Motor neuron (in vitro differentiated cells): Measurements from ENCODE around the gene DLK1. TPM values are rescaled to one million over a fixed set of nuclear protein-coding genes. Genes with fewer than 3 reads are reported as not detected.

Experiments used
- ATAC-seq, 8 experiments: fragments of 200-7000 bp; cut with Tn5 transposase; replicated peaks in 6 of 8; 2 replicates each; pipeline ENCODE4 v1.8.0; 2021; ENCODE audit warnings: mild to moderate bottlenecking in 8 of 8, moderate library complexity in 8 of 8
- H3K27ac ChIP-seq, 2 donors: fragments of 250-450 bp; sonication (Bioruptor Pico); 2 replicates each; pipeline ENCODE4 v1.9.0; 2021; ENCODE audit warnings: antibody characterized with exemption in 2 of 2, mild to moderate bottlenecking in 2 of 2, moderate library complexity in 1 of 2
- H3K4me1 ChIP-seq, 2 donors: fragments of 250-450 bp; sonication (Bioruptor Pico); replicated peaks in 1 of 2; 2 replicates each; pipeline ENCODE4 v1.6.1; 2021; ENCODE audit warnings: antibody characterized with exemption in 2 of 2, mild to moderate bottlenecking in 2 of 2, moderate library complexity in 1 of 2
- H3K4me3 ChIP-seq, 5 donors: fragments of 250-450 bp; sonication (Bioruptor Pico); 2 replicates each; pipeline ENCODE4 v1.9.0; 2021; ENCODE audit warnings: antibody characterized with exemption in 5 of 5, mild to moderate bottlenecking in 5 of 5, moderate library complexity in 4 of 5
- WGBS, 10 experiments: fragments of 450-650 bp; shearing (Covaris generic); methylation state at CpG; one replicate each; pipeline ENCODE4 v1.0.0; 2022; 5-methylcytosine and 5-hydroxymethylcytosine counted together
- in situ Hi-C, 9 experiments: fragments of 400-800 bp; cut with MboI; loops; one replicate each; pipeline ENCODE4 v1.15.0; 2021; ENCODE audit warnings: low sequenced_read_pairs in 9 of 9, low pct_unique_long_range_greater_than_20kb in 2 of 9; ENCODE audit not compliant: unreplicated experiment in 9 of 9
- total RNA-seq, 8 experiments: library from RNA; unstranded; fragments of 300-600 nt; gene quantifications; 2 replicates each; pipeline versions ENCODE4 v1.2.3 to v1.2.4, GENCODE V29; 2022

DLK1 gene
- total RNA-seq, 8 experiments from 2014 or later, result 1.9 to 66.0 (median 8.5) TPM

DNA sequence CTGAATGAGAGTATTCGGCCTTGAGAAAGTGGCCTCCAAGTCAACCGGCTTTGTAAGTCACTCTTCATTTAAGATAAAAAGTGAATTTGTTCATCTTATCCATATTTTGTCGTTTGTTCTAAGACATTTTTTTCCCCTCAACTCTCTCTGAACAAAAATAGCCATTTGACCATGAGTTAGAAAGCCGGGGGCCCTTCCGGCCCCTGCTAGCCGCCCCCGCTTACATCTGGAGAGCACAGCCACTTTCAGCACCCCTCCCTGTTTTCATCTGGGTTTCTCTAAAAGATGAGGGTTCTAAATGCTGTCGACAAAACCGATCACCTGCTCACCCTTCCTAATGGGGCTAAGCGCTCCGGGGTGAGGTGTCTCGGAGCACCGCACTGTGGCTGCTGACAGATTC lies 30.7 kb upstream of the DLK1 start:
- H3K27ac ChIP-seq, result no peak overlapping the region
- H3K4me1 ChIP-seq, result peaks cover 34 to 41% of the 10 kb centered on the region in 2 donors
- no peak for ATAC-seq
- H3K4me3 ChIP-seq, result no peak overlapping the region
- in situ Hi-C loops, result no loop called here
- 65 to 94% (median 81%) methylated on average over 2 to 10 of the region's 13 CpGs; no CpG with 5 or more reads in 1 of the 10 experiments for WGBS, 10 experiments

DNA sequence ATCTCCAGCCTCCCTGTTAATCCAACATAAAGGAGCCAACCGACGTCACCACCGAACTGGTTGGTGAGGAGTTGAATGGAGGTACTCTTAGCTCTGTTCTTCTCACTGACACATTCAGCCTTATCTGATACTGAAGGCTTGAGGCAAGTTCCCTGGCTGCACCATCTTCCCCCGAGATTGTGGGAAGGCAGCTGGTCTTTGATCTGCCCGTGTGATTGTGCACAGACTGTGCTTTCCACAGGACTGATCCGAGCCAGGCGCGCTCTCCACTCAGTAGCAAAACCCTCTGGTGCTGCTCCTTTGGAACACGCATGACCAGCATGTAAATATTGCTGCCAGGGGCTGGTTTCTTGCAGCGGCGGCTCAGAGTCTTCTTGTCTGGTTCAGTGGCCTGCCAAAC lies 30.1 kb upstream of the DLK1 start:
- Histone ChIP-seq H3K27ac (no peak overlapping the region), H3K4me3 (no peak overlapping the region), H3K4me1 (peaks cover 29 to 37% of the 10 kb centered on the region in 2 donors)
- peak in 2 of 8 experiments; percentile 20 to 48 for ATAC-seq
- in situ Hi-C loops, result no loop called here
- 46 to 100% (median 100%) methylated on average over 1 to 3 of the region's 11 CpGs; no CpG with 5 or more reads in 5 of the 10 experiments for WGBS, 10 experiments

DNA sequence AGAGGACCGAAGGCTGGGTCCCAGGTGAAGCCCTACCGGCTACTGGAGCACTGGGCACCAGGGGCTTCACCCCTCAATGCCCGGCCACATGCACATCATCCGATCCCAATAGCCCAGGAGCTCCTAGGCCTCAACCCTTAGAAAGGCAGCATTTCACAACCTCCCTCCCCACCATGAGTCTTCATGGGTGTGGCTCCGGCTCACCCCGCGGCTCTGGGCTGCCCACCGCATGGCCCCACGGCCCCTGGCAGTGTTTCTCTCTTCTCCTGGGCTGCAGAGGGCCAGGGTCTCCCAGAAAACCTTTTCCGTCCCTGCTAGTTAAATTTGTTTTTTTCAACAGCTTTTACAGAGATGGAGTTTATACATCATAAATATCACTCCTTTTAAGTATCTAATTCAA lies 28.6 kb upstream of the DLK1 start:
- peak in 2 of 8 experiments; percentile 12 to 54 for ATAC-seq
- 70 to 100% (median 88%) methylated on average over 1 to 4 of the region's 10 CpGs; no CpG with 5 or more reads in 5 of the 10 experiments for WGBS, 10 experiments
- in situ Hi-C loops, result no loop called here
- Histone ChIP-seq H3K27ac (no peak overlapping the region), H3K4me3 (no peak overlapping the region), H3K4me1 (peaks cover 15 to 22% of the 10 kb centered on the region in 2 donors)

- 72 to 100% (median 79%) methylated on average over 1 to 11 of the region's 16 CpGs; no CpG with 5 or more reads in 3 of the 10 experiments for WGBS, 10 experiments
- Histone ChIP-seq H3K4me3 (no peak overlapping the region), H3K27ac (no peak overlapping the region), H3K4me1 (peaks cover 8 to 17% of the 10 kb centered on the region in 2 donors)
- ATAC-seq, result no peak
- in situ Hi-C loops, result no loop called here
Observed at GRCh38 chr14:100698666-100699448, 27.8 kb upstream of the DLK1 start.

GRCh38 chr14:100701314-100701713 lies 25.4 kb upstream of the DLK1 start:
- WGBS, 10 experiments, result 20 to 91% (median 55%) methylated on average over 1 to 4 of the region's 6 CpGs; no CpG with 5 or more reads in 4 of the 10 experiments
- Histone ChIP-seq H3K4me3 (no peak overlapping the region), H3K4me1 (no peaks in the 10 kb centered on the region), H3K27ac (no peak overlapping the region)
- in situ Hi-C loops, result no loop called here
- ATAC-seq, result no peak

DNA sequence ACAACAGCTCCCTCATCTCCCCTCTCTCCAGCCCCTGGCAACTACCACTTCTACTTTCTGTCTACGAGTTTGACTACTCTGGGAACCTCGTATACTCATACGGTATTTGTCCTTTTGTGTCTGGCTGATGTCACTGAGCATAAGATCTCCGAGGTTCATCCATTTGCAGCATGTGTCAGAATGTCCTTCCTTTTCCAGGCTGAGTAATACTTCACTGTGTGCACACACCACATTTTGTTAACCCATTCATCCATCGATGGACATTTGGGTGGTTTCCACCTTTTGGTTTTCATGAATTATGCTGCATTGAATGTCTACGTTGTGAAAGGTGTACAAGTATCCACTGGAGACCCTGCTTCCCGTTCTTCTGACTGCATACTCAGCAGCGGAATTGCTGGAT lies 24.1 kb upstream of the DLK1 start:
- no peak for ATAC-seq
- no peaks in the 10 kb centered on the region for H3K4me1 ChIP-seq
- no peak overlapping the region for H3K4me3 ChIP-seq
- H3K27ac ChIP-seq, result no peak overlapping the region
- WGBS, 10 experiments, result 58 to 100% (median 86%) methylated on average over 1 to 8 of the region's 8 CpGs
- in situ Hi-C loops, result no loop called here

- no peak for ATAC-seq
Observed at GRCh38 chr14:100703386-100704220, 23.1 kb upstream of the DLK1 start.

GRCh38 chr14:100706200-100706599 lies 20.5 kb upstream of the DLK1 start:
- Histone ChIP-seq H3K4me1 (peaks cover 22 to 27% of the 10 kb centered on the region in 2 donors), H3K4me3 (no peak overlapping the region), H3K27ac (no peak overlapping the region)
- no peak for ATAC-seq
- 40 to 89% (median 71%) methylated on average over 1 to 7 of the region's 13 CpGs; no CpG with 5 or more reads in 5 of the 10 experiments for WGBS, 10 experiments
- in situ Hi-C loops, result no loop called here

More at GRCh38 chr14:100703386-100704220, 23.1 kb upstream of the DLK1 start:
- 90 to 100% (median 91%) methylated on average over 2 to 10 of the region's 24 CpGs; no CpG with 5 or more reads in 5 of the 10 experiments for WGBS, 10 experiments
- Histone ChIP-seq H3K27ac (no peak overlapping the region), H3K4me3 (no peak overlapping the region), H3K4me1 (peaks cover 0 to under 1% of the 10 kb centered on the region in 2 donors)
- in situ Hi-C loops, result no loop called here

GRCh38 chr14:100706860-100707259 lies 19.8 kb upstream of the DLK1 start:
- WGBS, 10 experiments, result 50 to 100% (median 98%) methylated on average over 1 to 3 of the region's 5 CpGs; no CpG with 5 or more reads in 2 of the 10 experiments
- in situ Hi-C loops, result no loop called here

GRCh38 chr14:100708425-100709288 lies 18.0 kb upstream of the DLK1 start:
- peaks cover 27 to 32% of the 10 kb centered on the region in 2 donors for H3K4me1 ChIP-seq
- 100% methylated on average over 2 to 4 of the region's 40 CpGs; no CpG with 5 or more reads in 8 of the 10 experiments for WGBS, 10 experiments
- in situ Hi-C loops, result no loop called here
- H3K27ac ChIP-seq, result no peak overlapping the region
- no peak overlapping the region for H3K4me3 ChIP-seq
- peak; percentile 49 to 81 (median 66) for ATAC-seq

More at GRCh38 chr14:100706860-100707259, 19.8 kb upstream of the DLK1 start:
- Histone ChIP-seq H3K4me3 (no peak overlapping the region), H3K27ac (no peak overlapping the region), H3K4me1 (peaks cover 27 to 32% of the 10 kb centered on the region in 2 donors)
- ATAC-seq, result no peak

- Histone ChIP-seq H3K4me3 (no peak overlapping the region), H3K4me1 (peaks cover 27 to 32% of the 10 kb centered on the region in 2 donors), H3K27ac (no peak overlapping the region)
- 9 to 94% (median 26%) methylated on average over 2 to 17 of the region's 59 CpGs; no CpG with 5 or more reads in 2 of the 10 experiments for WGBS, 10 experiments
- in situ Hi-C loops, result no loop called here
- peak; percentile 26 to 91 (median 77) for ATAC-seq
Observed at GRCh38 chr14:100709289-100710284, 17.1 kb upstream of the DLK1 start.
